Stimulated activated CD8-positive, alpha-beta memory T cell treated with anti-CD3 and anti-CD28 coated beads, Interleukin-7, amount 100 ng/mL, for 1 hour (primary cell): ENCODE data around the gene TNP2.
"Not testable (repeated sequence)": the region's sequence is repeated elsewhere in the genome, so short reads cannot be mapped to it uniquely, and the experiment has no call there.

Experiments used
- DNase-seq, 2 donors: peaks; one replicate each; pipeline ENCODE4 v3.0.0-alpha.2; 2020; ENCODE audit warnings: low read depth in 2 of 2

The TNP2 gene

DNA sequence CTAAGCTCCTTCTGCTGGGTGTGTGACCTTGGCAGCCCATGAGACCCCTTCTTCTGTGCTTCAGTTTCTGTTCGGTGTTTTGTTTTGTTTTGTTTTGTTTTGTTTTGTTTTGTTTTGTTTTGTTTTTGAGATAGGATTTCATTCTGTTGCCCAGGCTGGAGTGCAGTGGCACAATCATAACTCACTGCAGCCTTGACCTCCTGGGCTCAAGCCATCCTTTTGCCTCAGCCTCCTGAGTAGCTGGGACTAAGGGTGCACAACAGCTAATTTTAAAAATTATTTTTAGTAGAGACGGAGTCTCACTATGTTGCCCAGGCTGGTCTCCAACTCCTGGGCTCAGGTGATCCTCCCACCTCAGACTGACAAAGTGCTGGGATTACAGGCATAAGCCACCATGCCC, 48.6 kb downstream of the TNP2 start:
- DNase-seq, result not testable (repeated sequence)

DNA sequence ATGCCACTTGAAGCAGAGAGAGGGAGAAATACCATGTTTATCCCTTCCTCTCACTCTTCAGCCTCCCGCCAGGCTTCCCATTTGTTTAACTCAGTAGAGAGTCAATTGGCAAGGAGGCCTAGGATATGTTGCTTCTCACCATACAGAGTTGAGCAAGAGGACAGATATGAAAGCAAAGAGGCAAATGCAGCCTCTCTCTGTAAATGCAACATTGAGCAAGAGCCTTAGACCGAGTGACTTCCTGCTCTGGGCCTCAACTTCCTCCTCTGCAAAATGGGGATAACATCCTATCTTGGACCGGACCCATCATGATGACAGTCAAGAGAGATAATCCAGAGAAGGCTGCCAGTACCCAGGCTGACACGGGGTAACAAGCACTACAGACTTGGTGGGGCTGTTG, 49.9 kb downstream of the TNP2 start:
- DNase-seq, result no peak

GRCh38 chr16:11218604-11218962, 50.5 kb downstream of the TNP2 start:
- no peak for DNase-seq
